Esophagus squamous epithelium (tissue), 5 donors: ENCODE data around the gene MST1R. TPM values are rescaled to one million over a fixed set of nuclear protein-coding genes. Genes with fewer than 3 reads are reported as not detected.

ENCODE experiments used
- DNase-seq: peaks from one replicate; lab custom pipeline; 2025; lab: John Stamatoyannopoulos, UW
- H3K27ac ChIP-seq, 4 donors: fragments of 200-600 bp; sonication (generic); one replicate each; pipeline ENCODE4 v1.5.1; 2016 to 2019; ENCODE audit warnings: mild to moderate bottlenecking in 1 of 4
- H3K27me3 ChIP-seq, 4 donors: fragments of 200-600 bp; sonication (generic); 1 replicate in 3 of 4; 2 replicates in 1 of 4; pipeline versions ENCODE4 v1.5.1 to v1.6.0; 2017 to 2021; ENCODE audit warnings: antibody characterized with exemption in 1 of 4
- H3K36me3 ChIP-seq, 3 donors: fragments of 200-600 bp; sonication (generic); one replicate each; pipeline ENCODE4 v1.5.1; 2016 to 2019
- H3K4me1 ChIP-seq, 3 donors: fragments of 200-600 bp; sonication (generic); one replicate each; pipeline ENCODE4 v1.5.1; 2017 to 2019
- H3K4me3 ChIP-seq, 4 donors: fragments of 200-600 bp; sonication (generic); 1 replicate in 3 of 4; 2 replicates in 1 of 4; pipeline ENCODE4 v1.5.1; 2016 to 2019; ENCODE audit warnings: mild to moderate bottlenecking in 2 of 4, moderate library complexity in 1 of 4
- H3K9me3 ChIP-seq, 3 donors: fragments of 200-600 bp; sonication (generic); one replicate each; pipeline ENCODE4 v1.5.1; 2016 to 2019
- POLR2A ChIP-seq, 4 donors: fragments of 450-650 bp; IDR thresholded peaks; one replicate each; pipeline ENCODE4 v1.6.1; 2017; ENCODE audit warnings: antibody characterized with exemption in 4 of 4, mild to moderate bottlenecking in 4 of 4, moderate library complexity in 3 of 4
- WGBS, 2 donors: methylation state at CpG; one replicate each; pipeline ENCODE4 v1.1.5; 2018; 5-methylcytosine and 5-hydroxymethylcytosine counted together
- intact Hi-C: fragments of 100-400 bp; cut with DNase I; formaldehyde crosslinking; loops from one replicate; pipeline ENCODE4 v1.15.0; 2022
- total RNA-seq, 4 donors: library from RNA; depleted of rRNA; stranded (reverse); fragments of >200 nt; gene quantifications; one replicate each; pipeline ENCODE4 v1.1.0, GENCODE V29; 2016
- TF ChIP-seq, protein P1 (sequence below), 6 experiments: fragments of 450-650 bp in 4 of 6; fragments of 200-600 bp in 2 of 6; sonication (generic) in 2 of 6; IDR thresholded peaks; one replicate each; pipeline ENCODE4 v1.5.1; 2016 to 2019; ENCODE audit warnings: antibody characterized with exemption in 6 of 6, mild to moderate bottlenecking in 4 of 6, moderate library complexity in 4 of 6
- donor health status: DM: yes; HTN: yes; CAD: no.

The MST1R gene
- total RNA-seq, 4 donors from 2014 or later, result 5.4 to 26.5 (median 14.5) TPM

DNA sequence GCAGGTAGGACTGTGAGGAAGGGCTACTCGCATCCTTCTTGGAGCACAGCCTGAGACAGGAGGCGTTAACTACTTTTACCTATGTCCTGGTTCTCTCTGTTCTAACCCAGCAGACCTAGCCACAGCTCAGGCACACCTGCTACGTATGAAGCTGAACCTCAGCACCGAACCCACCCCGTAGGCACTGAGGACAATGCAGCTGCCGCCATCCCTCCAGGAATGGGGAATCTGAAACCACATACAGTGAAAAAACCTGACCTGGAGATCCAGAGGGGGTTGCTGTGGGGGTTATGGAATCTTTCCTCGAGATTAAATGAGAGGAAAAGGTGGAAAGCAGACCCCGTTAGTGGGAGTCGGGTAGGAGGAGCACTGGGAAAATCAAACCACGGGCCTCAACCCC is 14.4 kb downstream of the MST1R start:
- no peak for TF ChIP-seq POLR2A (IDR thresholded peaks at IDR 0.05)
- TF ChIP-seq, protein P1, sequence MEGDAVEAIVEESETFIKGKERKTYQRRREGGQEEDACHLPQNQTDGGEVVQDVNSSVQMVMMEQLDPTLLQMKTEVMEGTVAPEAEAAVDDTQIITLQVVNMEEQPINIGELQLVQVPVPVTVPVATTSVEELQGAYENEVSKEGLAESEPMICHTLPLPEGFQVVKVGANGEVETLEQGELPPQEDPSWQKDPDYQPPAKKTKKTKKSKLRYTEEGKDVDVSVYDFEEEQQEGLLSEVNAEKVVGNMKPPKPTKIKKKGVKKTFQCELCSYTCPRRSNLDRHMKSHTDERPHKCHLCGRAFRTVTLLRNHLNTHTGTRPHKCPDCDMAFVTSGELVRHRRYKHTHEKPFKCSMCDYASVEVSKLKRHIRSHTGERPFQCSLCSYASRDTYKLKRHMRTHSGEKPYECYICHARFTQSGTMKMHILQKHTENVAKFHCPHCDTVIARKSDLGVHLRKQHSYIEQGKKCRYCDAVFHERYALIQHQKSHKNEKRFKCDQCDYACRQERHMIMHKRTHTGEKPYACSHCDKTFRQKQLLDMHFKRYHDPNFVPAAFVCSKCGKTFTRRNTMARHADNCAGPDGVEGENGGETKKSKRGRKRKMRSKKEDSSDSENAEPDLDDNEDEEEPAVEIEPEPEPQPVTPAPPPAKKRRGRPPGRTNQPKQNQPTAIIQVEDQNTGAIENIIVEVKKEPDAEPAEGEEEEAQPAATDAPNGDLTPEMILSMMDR (IDR thresholded peaks at IDR 0.05), result no peak
- WGBS, 2 donors, result 81 to 84% methylated on average over 6 to 10 of the region's 10 CpGs
- no peaks in the 10 kb centered on the region for H3K4me1 ChIP-seq
- H3K27ac ChIP-seq, result no peak overlapping the region
- DNase-seq, result no peak
- H3K36me3 ChIP-seq, result peaks cover 0 to 52% (median 0%) of the 10 kb centered on the region in 3 donors
- H3K27me3 ChIP-seq, result no peaks in the 10 kb centered on the region
- no peaks in the 10 kb centered on the region for H3K9me3 ChIP-seq
- intact Hi-C loops, result no loop called here
- no peak overlapping the region for H3K4me3 ChIP-seq

DNA sequence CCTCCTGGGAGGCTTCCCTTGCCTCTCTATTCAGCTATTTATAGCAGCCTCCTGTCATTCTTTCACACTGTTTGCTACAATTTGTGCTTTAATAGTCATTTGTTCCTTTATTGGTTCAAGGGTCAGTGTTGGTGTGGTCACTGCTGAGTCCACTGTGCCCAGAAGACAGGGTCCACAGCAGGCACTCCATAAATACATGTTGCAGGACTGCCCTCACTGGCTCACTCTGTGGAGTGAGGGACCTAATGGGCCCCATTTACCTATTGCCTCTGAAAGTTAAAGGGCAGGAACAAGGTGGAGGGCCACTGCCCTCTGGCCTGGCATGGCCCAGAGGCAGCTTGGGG is 16.8 kb downstream of the MST1R start:
- Histone ChIP-seq H3K9me3 (no peaks in the 10 kb centered on the region), H3K4me1 (peaks cover 0 to 7% (median 0%) of the 10 kb centered on the region in 3 donors), H3K36me3 (peaks cover 0 to 28% (median 0%) of the 10 kb centered on the region in 3 donors), H3K4me3 (no peak overlapping the region), H3K27ac (no peak overlapping the region), H3K27me3 (no peaks in the 10 kb centered on the region)
- intact Hi-C loops, result no loop called here
- no peak for DNase-seq
- no peak for TF ChIP-seq POLR2A (IDR thresholded peaks at IDR 0.05)
- TF ChIP-seq, protein P1 (IDR thresholded peaks at IDR 0.05), result no peak

DNA sequence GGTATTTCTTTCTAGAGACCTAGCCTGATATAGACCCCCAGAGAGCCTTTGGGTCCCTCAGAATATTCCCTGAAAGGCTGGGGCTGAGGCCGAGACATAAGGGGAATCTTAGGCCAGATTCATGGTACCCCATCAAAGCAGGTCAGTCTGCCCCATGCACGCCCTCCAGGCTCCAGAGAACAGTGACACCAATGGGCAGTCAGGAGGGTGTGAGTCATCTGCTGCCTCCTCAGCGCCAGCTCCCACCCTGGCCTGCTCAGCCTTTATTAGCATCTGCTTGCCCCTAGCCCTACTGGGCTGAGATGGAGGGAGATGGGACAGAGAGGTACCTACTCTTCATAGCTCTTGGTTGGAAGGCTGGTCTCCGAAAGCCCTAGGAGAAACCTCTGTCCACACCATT is 19.7 kb downstream of the MST1R start:
- peaks cover 0 to 8% (median 0%) of the 10 kb centered on the region in 4 donors for H3K27me3 ChIP-seq
- 95% methylated on average over 4 of the region's 4 CpGs; no CpG with 5 or more reads in 1 of the 2 donors for WGBS, 2 donors
- no peak for DNase-seq
- H3K4me1 ChIP-seq, result peaks cover 0 to 18% (median 0%) of the 10 kb centered on the region in 3 donors
- H3K27ac ChIP-seq, result no peak overlapping the region
- intact Hi-C loops, result no loop called here
- H3K4me3 ChIP-seq, result no peak overlapping the region
- no peaks in the 10 kb centered on the region for H3K9me3 ChIP-seq
- TF ChIP-seq POLR2A (IDR thresholded peaks at IDR 0.05), result no peak
- TF ChIP-seq, protein P1 (IDR thresholded peaks at IDR 0.05), result no peak
- no peaks in the 10 kb centered on the region for H3K36me3 ChIP-seq

DNA sequence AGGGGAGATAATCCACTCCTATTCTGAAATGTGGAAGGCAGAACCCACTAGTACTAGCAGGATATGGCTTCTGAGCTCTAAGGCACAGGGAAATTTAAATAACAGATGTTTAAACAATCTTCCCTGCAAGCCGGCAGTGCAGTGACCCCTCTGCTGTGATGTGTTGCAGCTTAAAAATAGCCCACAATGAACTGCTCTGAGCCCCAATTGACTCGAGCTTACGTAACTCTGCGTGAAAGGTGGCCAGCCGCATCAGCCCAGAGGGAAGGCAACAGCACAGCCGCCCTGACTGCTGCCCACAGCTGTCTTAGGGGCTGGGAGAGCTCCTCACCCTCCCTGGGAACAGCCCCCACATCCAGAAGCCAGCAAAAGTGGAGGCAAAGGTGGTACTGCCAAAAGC is 21.5 kb downstream of the MST1R start:
- Histone ChIP-seq H3K9me3 (no peaks in the 10 kb centered on the region), H3K4me3 (no peak overlapping the region), H3K4me1 (peaks cover 0 to 18% (median 0%) of the 10 kb centered on the region in 3 donors), H3K27ac (no peak overlapping the region), H3K27me3 (peaks cover 0 to 8% (median 0%) of the 10 kb centered on the region in 4 donors), H3K36me3 (no peaks in the 10 kb centered on the region)
- intact Hi-C loops, result no loop called here
- no peak for DNase-seq
- no peak for TF ChIP-seq POLR2A (IDR thresholded peaks at IDR 0.05)
- TF ChIP-seq, protein P1 (IDR thresholded peaks at IDR 0.05), result no peak
- WGBS, 2 donors, result 17 to 30% methylated on average over 1 to 6 of the region's 6 CpGs

DNA sequence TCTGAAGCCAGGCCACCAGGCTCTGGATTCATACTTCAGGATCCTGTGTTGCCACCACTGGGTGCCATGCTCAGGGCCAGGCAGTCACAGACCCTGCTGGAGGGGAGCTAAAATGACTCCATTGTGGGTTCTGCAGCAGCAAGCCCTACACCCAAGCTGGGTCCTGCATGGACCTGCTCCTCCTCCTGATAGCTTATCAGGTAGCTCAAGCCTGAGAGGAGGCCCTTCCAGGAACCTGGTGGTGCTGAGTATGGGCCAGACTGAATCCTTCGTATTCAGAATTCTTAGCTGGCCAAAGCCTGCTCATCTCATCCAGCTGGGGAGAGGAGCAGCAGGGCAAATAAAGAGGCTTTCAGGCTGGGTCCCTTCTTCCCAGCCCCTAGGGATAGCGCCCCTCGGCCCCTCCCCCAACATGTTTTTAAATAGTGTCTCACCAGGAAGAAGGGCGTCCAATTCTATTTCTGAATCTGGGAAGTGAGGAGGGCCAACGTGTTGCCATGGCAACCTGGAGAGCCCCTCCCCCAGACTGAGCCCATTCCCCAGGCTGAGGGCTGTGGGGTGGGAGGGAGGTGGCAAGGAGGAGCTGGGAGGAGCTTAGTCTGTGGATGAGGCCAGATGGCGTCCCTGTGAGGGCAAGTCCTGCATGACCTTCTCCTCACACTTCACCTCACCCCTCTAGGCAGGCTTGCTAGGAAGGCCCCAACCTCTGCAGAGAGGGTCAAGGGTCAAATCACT is 22.9 kb downstream of the MST1R start:
- no peaks in the 10 kb centered on the region for H3K9me3 ChIP-seq
- DNase-seq, result no peak
- no peaks in the 10 kb centered on the region for H3K36me3 ChIP-seq
- intact Hi-C loops, result no loop called here
- TF ChIP-seq, protein P1 (IDR thresholded peaks at IDR 0.05), result no peak
- TF ChIP-seq POLR2A (IDR thresholded peaks at IDR 0.05), result no peak
- WGBS, 2 donors, result 38% methylated on average over 3 of the region's 6 CpGs; no CpG with 5 or more reads in 1 of the 2 donors
- peaks cover 0 to 18% (median 0%) of the 10 kb centered on the region in 3 donors for H3K4me1 ChIP-seq
- no peak overlapping the region for H3K27ac ChIP-seq
- no peak overlapping the region for H3K4me3 ChIP-seq
- peaks cover 0 to 8% (median 0%) of the 10 kb centered on the region in 4 donors for H3K27me3 ChIP-seq
